AG08396 (cell line): ENCODE results near the gene CMTM4.
"Not testable (repeated sequence)": the region's sequence is repeated elsewhere in the genome, so short reads cannot be mapped to it uniquely, and the experiment has no call there.

ENCODE experiments used
- DNase-seq: peaks from one replicate; pipeline ENCODE4 v3.0.0; 2012; ENCODE audit warnings: low spot score, mixed read lengths

The CMTM4 gene

GRCh38 chr16:66673691-66674090 lies 22.9 kb downstream of the CMTM4 start:
- DNase-seq: no peak

GRCh38 chr16:66670691-66671388 lies 25.7 kb downstream of the CMTM4 start:
- no peak for DNase-seq

GRCh38 chr16:66668777-66669444 lies 27.6 kb downstream of the CMTM4 start:
- no peak for DNase-seq

GRCh38 chr16:66667944-66668343 lies 28.6 kb downstream of the CMTM4 start:
- DNase-seq: no peak

- DNase-seq: peak; percentile 25
Observed at GRCh38 chr16:66662445-66663194, 33.9 kb downstream of the CMTM4 start.

GRCh38 chr16:66661671-66662346 lies 34.7 kb downstream of the CMTM4 start:
- not testable (repeated sequence) for DNase-seq

- no peak for DNase-seq
Observed at GRCh38 chr16:66661210-66661560, 35.4 kb downstream of the CMTM4 start.

GRCh38 chr16:66660422-66661209 lies 35.9 kb downstream of the CMTM4 start:
- peak; percentile 80 for DNase-seq

- no peak for DNase-seq
Observed at GRCh38 chr16:66658860-66659190, 37.7 kb downstream of the CMTM4 start.

GRCh38 chr16:66658143-66658859 lies 38.2 kb downstream of the CMTM4 start:
- DNase-seq: no peak

GRCh38 chr16:66656547-66656946 lies 40.0 kb downstream of the CMTM4 start:
- no peak for DNase-seq

- DNase-seq: no peak
Observed at GRCh38 chr16:66653581-66654350, 42.8 kb downstream of the CMTM4 start.

GRCh38 chr16:66652661-66653360 lies 43.7 kb downstream of the CMTM4 start:
- DNase-seq: no peak

- DNase-seq: no peak
Observed at GRCh38 chr16:66651965-66652364, 44.6 kb downstream of the CMTM4 start.

GRCh38 chr16:66651474-66651765 lies 45.1 kb downstream of the CMTM4 start:
- DNase-seq: no peak

- peak; percentile 84 for DNase-seq
Observed at GRCh38 chr16:66650707-66651473, 45.7 kb downstream of the CMTM4 start.

- no peak for DNase-seq
Observed at GRCh38 chr16:66649636-66650205, 46.8 kb downstream of the CMTM4 start.

- no peak for DNase-seq
Observed at GRCh38 chr16:66649167-66649566, 47.4 kb downstream of the CMTM4 start.

- no peak for DNase-seq
Observed at GRCh38 chr16:66647866-66648265, 48.7 kb downstream of the CMTM4 start.
